HG02938 (cell line): ENCODE measurements around the gene ENHO.

Experiments
- ATAC-seq: cut with Tn5 transposase; IDR thresholded peaks from one replicate; pipeline ENCODE4 v1.9.1; 2021; ENCODE audit warnings: mild to moderate bottlenecking, moderate library complexity; ENCODE audit not compliant: unreplicated experiment

ENHO gene

GRCh38 chr9:34508463-34508862 lies 14.3 kb downstream of the ENHO start:
- ATAC-seq, result no peak

GRCh38 chr9:34507966-34508365 lies 14.8 kb downstream of the ENHO start:
- ATAC-seq, result no peak

- ATAC-seq, result no peak
These were observed 15.2 kb downstream of the ENHO start for GRCh38 chr9:34507556-34507955.

GRCh38 chr9:34506623-34507022 lies 16.2 kb downstream of the ENHO start:
- ATAC-seq, result no peak

GRCh38 chr9:34505370-34506120 lies 17.2 kb downstream of the ENHO start:
- no peak for ATAC-seq

- no peak for ATAC-seq
These were observed 19.4 kb downstream of the ENHO start for GRCh38 chr9:34503406-34503805.

GRCh38 chr9:34502891-34503290 lies 19.9 kb downstream of the ENHO start:
- ATAC-seq, result no peak

GRCh38 chr9:34502471-34502870 lies 20.3 kb downstream of the ENHO start:
- no peak for ATAC-seq

- ATAC-seq, result no peak
These were observed 20.8 kb downstream of the ENHO start for GRCh38 chr9:34501889-34502425.

GRCh38 chr9:34501372-34501771 lies 21.4 kb downstream of the ENHO start:
- no peak for ATAC-seq

- no peak for ATAC-seq
These were observed 22.0 kb downstream of the ENHO start for GRCh38 chr9:34500623-34501267.

- no peak for ATAC-seq
These were observed 23.7 kb downstream of the ENHO start for GRCh38 chr9:34499076-34499475.

GRCh38 chr9:34498553-34498952 lies 24.2 kb downstream of the ENHO start:
- ATAC-seq, result no peak

GRCh38 chr9:34496149-34496712 lies 26.6 kb downstream of the ENHO start:
- ATAC-seq, result no peak

- no peak for ATAC-seq
These were observed 28.7 kb downstream of the ENHO start for GRCh38 chr9:34493972-34494535.

- no peak for ATAC-seq
These were observed 30.7 kb downstream of the ENHO start for GRCh38 chr9:34492051-34492450.

GRCh38 chr9:34491596-34491995 lies 31.2 kb downstream of the ENHO start:
- no peak for ATAC-seq

- no peak for ATAC-seq
These were observed 32.0 kb downstream of the ENHO start for GRCh38 chr9:34490760-34491159.

GRCh38 chr9:34490360-34490759 lies 32.4 kb downstream of the ENHO start:
- ATAC-seq, result no peak

GRCh38 chr9:34486572-34486971 lies 36.2 kb downstream of the ENHO start:
- no peak for ATAC-seq

- no peak for ATAC-seq
These were observed 37.0 kb downstream of the ENHO start for GRCh38 chr9:34485822-34486221.

GRCh38 chr9:34484678-34485077 lies 38.1 kb downstream of the ENHO start:
- ATAC-seq, result no peak
